ENCODE data around the gene PARP12. TPM values are rescaled to one million over a fixed set of nuclear protein-coding genes. Genes with fewer than 3 reads are reported as not detected.

Gene PARP12
- total RNA-seq, 4 donors from 2014 or later: 22.5 to 89.5 (median 50.7) TPM

GRCh38 chr7:140084972-140085371 lies 22.2 kb upstream of the PARP12 start:
- TF ChIP-seq POLR2A (IDR thresholded peaks at IDR 0.05) (no peak), CTCF (IDR thresholded peaks at IDR 0.05) (no peak)
- Histone ChIP-seq H3K9me3 (no peaks in the 10 kb centered on the region), H3K27ac (no peak overlapping the region), H3K27me3 (no peaks in the 10 kb centered on the region), H3K4me3 (no peak overlapping the region), H3K4me1 (no peaks in the 10 kb centered on the region), H3K36me3 (no peaks in the 10 kb centered on the region)
- intact Hi-C loops (cut with DNase I; ENCODE audit: low total_unique reads): no loop called here
- no peak for DNase-seq

- H3K9me3 ChIP-seq: no peaks in the 10 kb centered on the region
- DNase-seq: no peak
- H3K4me1 ChIP-seq: no peaks in the 10 kb centered on the region
- TF ChIP-seq POLR2A (IDR thresholded peaks at IDR 0.05): no peak
- TF ChIP-seq CTCF (IDR thresholded peaks at IDR 0.05): no peak
- no peak overlapping the region for H3K4me3 ChIP-seq
- no peaks in the 10 kb centered on the region for H3K36me3 ChIP-seq
- no peak overlapping the region for H3K27ac ChIP-seq
- intact Hi-C loops (cut with DNase I; ENCODE audit: low total_unique reads): no loop called here
- no peaks in the 10 kb centered on the region for H3K27me3 ChIP-seq
Measured at GRCh38 chr7:140084142-140084655, 21.4 kb upstream of the PARP12 start.

DNA sequence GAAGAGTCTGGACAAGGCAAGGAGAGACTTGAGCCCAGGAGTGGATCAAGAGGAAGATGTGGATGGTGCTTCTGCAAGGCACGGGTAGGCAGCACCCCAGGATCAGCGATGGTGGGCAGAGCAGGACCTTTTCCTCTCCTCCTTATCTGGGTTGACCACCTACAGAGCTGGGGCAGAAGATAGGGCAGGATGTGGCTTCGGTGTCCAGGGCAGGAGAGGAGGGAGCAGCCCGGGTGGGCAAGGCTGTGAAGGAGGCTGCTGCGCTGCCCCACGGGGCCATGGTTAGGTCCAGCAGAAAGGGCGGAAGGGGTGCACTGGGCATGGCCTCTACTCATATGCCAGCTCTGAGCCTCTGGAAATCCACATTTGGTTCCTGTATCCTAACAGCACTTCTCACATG lies 20.0 kb upstream of the PARP12 start:
- TF ChIP-seq CTCF (IDR thresholded peaks at IDR 0.05) (no peak), POLR2A (IDR thresholded peaks at IDR 0.05) (no peak)
- intact Hi-C loops (cut with DNase I; ENCODE audit: low total_unique reads): no loop called here
- no peaks in the 10 kb centered on the region for H3K27me3 ChIP-seq
- DNase-seq: no peak
- no peak overlapping the region for H3K27ac ChIP-seq
- no peak overlapping the region for H3K4me3 ChIP-seq
- H3K36me3 ChIP-seq: no peaks in the 10 kb centered on the region
- H3K9me3 ChIP-seq: no peaks in the 10 kb centered on the region
- H3K4me1 ChIP-seq: no peaks in the 10 kb centered on the region

- no peak for DNase-seq
- H3K9me3 ChIP-seq: no peaks in the 10 kb centered on the region
- H3K27me3 ChIP-seq: no peaks in the 10 kb centered on the region
- TF ChIP-seq CTCF (IDR thresholded peaks at IDR 0.05) (no peak), POLR2A (IDR thresholded peaks at IDR 0.05) (no peak)
- no peak overlapping the region for H3K27ac ChIP-seq
- H3K4me1 ChIP-seq: no peaks in the 10 kb centered on the region
- H3K36me3 ChIP-seq: no peaks in the 10 kb centered on the region
- no peak overlapping the region for H3K4me3 ChIP-seq
- intact Hi-C loops (cut with DNase I; ENCODE audit: low total_unique reads): no loop called here
Measured at GRCh38 chr7:140081774-140082425, 19.1 kb upstream of the PARP12 start.

DNA sequence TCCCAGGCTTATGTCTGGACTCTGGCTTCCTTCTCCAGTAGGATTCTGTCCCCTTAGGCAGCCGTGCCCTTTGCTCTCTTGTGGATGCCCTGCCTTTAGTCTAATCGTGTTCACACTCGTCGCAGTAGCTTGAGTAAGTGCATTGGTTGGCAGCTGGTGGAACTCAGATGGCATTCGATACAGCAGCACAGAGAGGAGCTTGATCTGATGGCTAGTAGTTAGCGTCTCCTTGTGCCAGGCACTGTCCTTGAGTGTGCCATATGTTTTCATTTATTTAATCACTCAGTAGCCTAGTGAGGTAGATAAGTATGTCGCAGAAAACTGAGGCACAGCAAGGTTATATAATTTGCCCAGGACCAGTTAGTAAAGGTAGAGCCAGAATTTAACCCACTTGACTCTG lies 18.2 kb upstream of the PARP12 start:
- Histone ChIP-seq H3K27me3 (no peaks in the 10 kb centered on the region), H3K4me1 (no peaks in the 10 kb centered on the region), H3K4me3 (no peak overlapping the region), H3K36me3 (no peaks in the 10 kb centered on the region), H3K9me3 (no peaks in the 10 kb centered on the region), H3K27ac (no peak overlapping the region)
- TF ChIP-seq POLR2A (IDR thresholded peaks at IDR 0.05) (no peak), CTCF (IDR thresholded peaks at IDR 0.05) (no peak)
- intact Hi-C loops (cut with DNase I; ENCODE audit: low total_unique reads): no loop called here
- DNase-seq: no peak

Measured in uterus (tissue), 4 donors.